Neural progenitor cell (in vitro differentiated cells): ENCODE data around the gene BMP8B. TPM values are rescaled to one million over a fixed set of nuclear protein-coding genes. Genes with fewer than 3 reads are reported as not detected.

Experiments
- DNase-seq: peaks from one replicate; pipeline ENCODE4 v3.0.0-alpha.2; 2016; ENCODE audit warnings: low spot score
- H2AFZ ChIP-seq: fragments of 200-600 bp; sonication (generic); replicated peaks from 2 replicates; pipeline ENCODE4 v1.6.1; 2016; ENCODE audit warnings: antibody characterized with exemption
- H3F3A ChIP-seq: fragments of 200-600 bp; sonication (generic); 2 replicates; pipeline ENCODE4 v1.6.1; 2016; ENCODE audit warnings: antibody characterized with exemption, low read depth
- H3K27ac ChIP-seq: fragments of 200-600 bp; sonication (generic); 2 replicates; pipeline ENCODE4 v1.5.1; 2016; ENCODE audit warnings: mild to moderate bottlenecking
- H3K27me3 ChIP-seq: fragments of 200-600 bp; sonication (generic); 2 replicates; pipeline ENCODE4 v1.6.1; 2016; ENCODE audit warnings: mild to moderate bottlenecking, moderate library complexity
- H3K36me3 ChIP-seq: fragments of 200-600 bp; sonication (generic); 2 replicates; pipeline ENCODE4 v1.5.1; 2016
- H3K4me1 ChIP-seq: fragments of 200-600 bp; sonication (generic); 2 replicates; pipeline ENCODE4 v1.6.1; 2016; ENCODE audit warnings: mixed run types
- H3K4me2 ChIP-seq: fragments of 200-600 bp; sonication (generic); 2 replicates; pipeline ENCODE4 v1.6.1; 2016
- H3K4me3 ChIP-seq: fragments of 200-600 bp; sonication (generic); 2 replicates; pipeline ENCODE4 v1.5.1; 2016
- H3K79me2 ChIP-seq: fragments of 200-600 bp; sonication (generic); 2 replicates; pipeline ENCODE4 v1.6.1; 2016; ENCODE audit warnings: low read depth
- H3K9ac ChIP-seq: fragments of 200-600 bp; sonication (generic); 2 replicates; pipeline ENCODE4 v1.6.1; 2016
- H3K9me3 ChIP-seq: fragments of 200-600 bp; sonication (generic); 2 replicates; pipeline ENCODE4 v1.5.1; 2016; ENCODE audit warnings: low read depth
- H4K20me1 ChIP-seq: fragments of 200-600 bp; sonication (generic); 2 replicates; pipeline ENCODE4 v1.6.1; 2016; ENCODE audit warnings: low read depth
- H3K27ac Mint-ChIP-seq: 3 replicates; pipeline ENCODE4 v1.8.0; 2021; ENCODE audit warnings: mixed read lengths
- H3K27me3 Mint-ChIP-seq: 2 replicates; pipeline ENCODE4 v1.8.0; 2022; ENCODE audit warnings: low read depth, mild to moderate bottlenecking, inconsistent platforms, moderate library complexity, mixed read lengths; ENCODE audit not compliant: insufficient read depth
- H3K36me3 Mint-ChIP-seq: 3 replicates; pipeline ENCODE4 v1.8.0; 2021; ENCODE audit warnings: mixed read lengths
- H3K4me1 Mint-ChIP-seq: 3 replicates; pipeline ENCODE4 v1.8.0; 2021; ENCODE audit warnings: mixed read lengths
- H3K4me3 Mint-ChIP-seq: 3 replicates; pipeline ENCODE4 v1.8.0; 2021; ENCODE audit warnings: mild to moderate bottlenecking, moderate library complexity, mixed read lengths
- H3K9me3 Mint-ChIP-seq: 3 replicates; pipeline ENCODE4 v1.8.0; 2020; ENCODE audit warnings: mixed read lengths
- CTCF ChIP-seq: fragments of 200-600 bp; sonication (generic); IDR thresholded peaks from 2 replicates; pipeline ENCODE4 v1.5.1; 2017; ENCODE audit warnings: antibody characterized with exemption, mild to moderate bottlenecking
- EZH2 ChIP-seq: fragments of 200-600 bp; sonication (generic); IDR thresholded peaks from 2 replicates; pipeline ENCODE4 v1.6.1; 2017; ENCODE audit warnings: antibody characterized with exemption, mild to moderate bottlenecking, moderate library complexity
- EZH2phosphoT487 ChIP-seq: fragments of 200-600 bp; sonication (generic); IDR thresholded peaks from 2 replicates; pipeline ENCODE4 v1.6.1; 2017; ENCODE audit warnings: antibody characterized with exemption
- total RNA-seq: library from RNA; depleted of rRNA; stranded (reverse); fragments of >200 nt; gene quantifications from 2 replicates; pipeline ENCODE4 v1.2.3, GENCODE V29; 2015; ENCODE audit warnings: low replicate concordance

Gene BMP8B
- total RNA-seq, 1 donor from 2014 or later, result 0.24 TPM

- peak; percentile 91 for TF ChIP-seq CTCF
- no peak for TF ChIP-seq EZH2
- Histone ChIP-seq H3K27me3 (peaks cover 99% of the 10 kb centered on the region), H3K4me1 (no peaks in the 10 kb centered on the region), H3K4me2 (no peak overlapping the region), H3F3A (no peaks in the 10 kb centered on the region), H3K27ac (no peak overlapping the region), H2AFZ (no peak overlapping the region), H3K36me3 (no peaks in the 10 kb centered on the region), H3K9ac (no peak overlapping the region), H3K4me3 (no peak overlapping the region), H3K9me3 (no peaks in the 10 kb centered on the region), H4K20me1 (no peaks in the 10 kb centered on the region), H3K79me2 (no peaks in the 10 kb centered on the region)
- DNase-seq, result peak; percentile 51
- Mint-ChIP-seq H3K4me3 (peak overlapping the region; percentile 17), H3K27ac (no peak overlapping the region), H3K4me1 (peaks cover 3% of the 10 kb centered on the region), H3K36me3 (no peaks in the 10 kb centered on the region), H3K9me3 (no peaks in the 10 kb centered on the region), H3K27me3 (peaks cover 24% of the 10 kb centered on the region)
These were observed 68.3 kb downstream of the BMP8B start for GRCh38 chr1:39720094-39720999.

GRCh38 chr1:39717809-39718208, 70.9 kb downstream of the BMP8B start:
- DNase-seq, result no peak
- TF ChIP-seq CTCF, result peak; percentile 10
- TF ChIP-seq EZH2phosphoT487, result no peak
- Mint-ChIP-seq H3K9me3 (no peaks in the 10 kb centered on the region), H3K36me3 (no peaks in the 10 kb centered on the region), H3K4me3 (no peak overlapping the region), H3K4me1 (peaks cover 5% of the 10 kb centered on the region), H3K27me3 (peaks cover 26% of the 10 kb centered on the region), H3K27ac (no peak overlapping the region)
- H3K4me1 ChIP-seq, result no peaks in the 10 kb centered on the region
- H3K27ac ChIP-seq, result no peak overlapping the region
- H4K20me1 ChIP-seq, result no peaks in the 10 kb centered on the region
- H3K36me3 ChIP-seq, result no peaks in the 10 kb centered on the region
- H3K79me2 ChIP-seq, result no peaks in the 10 kb centered on the region
- no peak overlapping the region for H3K4me3 ChIP-seq
- H3K9ac ChIP-seq, result no peak overlapping the region
- no peak overlapping the region for H2AFZ ChIP-seq
- no peak overlapping the region for H3K4me2 ChIP-seq
- H3F3A ChIP-seq, result no peaks in the 10 kb centered on the region
- no peaks in the 10 kb centered on the region for H3K9me3 ChIP-seq
- peaks cover 99% of the 10 kb centered on the region for H3K27me3 ChIP-seq

- H3K4me3 Mint-ChIP-seq, result no peak overlapping the region
- Histone ChIP-seq H3K27ac (no peak overlapping the region), H2AFZ (no peak overlapping the region), H3K36me3 (no peaks in the 10 kb centered on the region), H3K9ac (no peak overlapping the region), H3K4me1 (peaks cover 19% of the 10 kb centered on the region), H3K79me2 (no peaks in the 10 kb centered on the region), H3K9me3 (no peaks in the 10 kb centered on the region), H3K4me3 (no peak overlapping the region), H3K4me2 (no peak overlapping the region), H3F3A (peaks cover 20% of the 10 kb centered on the region), H3K27me3 (peaks cover 99% of the 10 kb centered on the region), H4K20me1 (no peaks in the 10 kb centered on the region)
- TF ChIP-seq CTCF, result no peak
- TF ChIP-seq EZH2, result no peak
- TF ChIP-seq EZH2phosphoT487, result no peak
- H3K9me3 Mint-ChIP-seq, result no peaks in the 10 kb centered on the region
- no peaks in the 10 kb centered on the region for H3K36me3 Mint-ChIP-seq
- no peak overlapping the region for H3K27ac Mint-ChIP-seq
- no peak for DNase-seq
- H3K4me1 Mint-ChIP-seq, result peaks cover 19% of the 10 kb centered on the region
- peaks cover 19% of the 10 kb centered on the region for H3K27me3 Mint-ChIP-seq
These were observed 75.1 kb downstream of the BMP8B start for GRCh38 chr1:39713557-39713956.
